ENCODE data around the gene CENPVL3. TPM values are rescaled to one million over a fixed set of nuclear protein-coding genes. Genes with fewer than 3 reads are reported as not detected.
"Not testable (repeated sequence)": the region's sequence is repeated elsewhere in the genome, so short reads cannot be mapped to it uniquely, and the experiment has no call there.

Gene CENPVL3
- total RNA-seq (0.14 TPM), polyA plus RNA-seq (0.02 TPM)
- long read RNA-seq, donor 1, result 0 reads
- long read RNA-seq, donor 2, partial matches to known transcripts, result 0 of 1 reads
- long read RNA-seq, donor 2, other reads (novel, unspliced or antisense), result 0 of 1 reads
- long read RNA-seq, donor 3, result 0 reads
- long read RNA-seq, donor 4, result 0 reads
- long read RNA-seq, donor 5, result 0 reads
- long read RNA-seq, donor 6, result 0 reads
- long read RNA-seq, donor 7, result 0 reads
- long read RNA-seq, donor 8, result 0 reads
- long read RNA-seq, donor 9, result 0 reads
- long read RNA-seq, donor 10, result 0 reads

DNA sequence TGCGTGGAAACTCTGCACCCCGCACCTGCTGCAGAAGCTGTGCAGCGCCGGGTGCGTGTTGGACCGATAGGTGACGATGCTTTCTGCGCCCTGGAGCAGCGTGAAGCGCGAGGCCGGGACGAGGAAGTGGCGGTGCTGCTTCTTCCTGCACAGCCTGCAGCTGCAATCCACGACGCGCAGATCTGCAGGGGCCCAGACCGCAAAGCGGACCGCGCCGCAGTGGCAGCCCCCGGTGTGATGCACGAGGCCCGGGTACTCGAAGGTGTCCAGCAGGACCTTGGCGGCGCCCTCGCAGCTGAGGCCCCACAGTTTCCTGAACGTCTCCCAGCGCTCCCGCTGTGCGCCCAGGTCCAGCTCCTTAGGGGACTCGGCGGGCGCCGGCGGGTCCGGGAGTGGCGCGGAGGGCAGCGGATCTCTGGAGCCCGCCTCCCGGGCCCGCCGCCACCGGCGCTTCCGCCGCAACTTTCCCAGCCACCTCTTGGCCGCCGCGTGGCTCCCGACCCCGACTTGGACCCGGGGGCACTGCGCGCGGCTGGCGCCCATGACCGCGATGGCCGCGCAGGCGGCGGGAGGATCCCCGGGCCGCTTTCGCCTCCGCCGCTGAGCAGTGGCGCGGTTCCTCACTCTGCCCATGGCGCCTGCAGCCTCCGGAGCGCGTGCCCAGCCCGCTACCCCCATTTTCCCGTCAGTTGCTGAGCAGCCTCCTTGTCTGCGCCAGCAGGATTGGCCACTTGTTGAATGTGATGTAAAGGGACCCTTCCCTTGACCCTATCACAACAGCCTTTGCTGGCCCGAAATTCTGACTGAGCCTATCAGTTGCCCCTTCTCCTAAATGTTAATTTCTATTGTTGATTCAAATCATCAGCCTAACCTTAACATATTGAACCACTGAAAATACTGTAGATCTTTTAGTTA, at the start of gene CENPVL3:
Gene CENPVL3 (minus strand): TSS at position 672 of the 915 bp plus-strand sequence. CDS start 39 bp downstream, at position 633.
- peak in 1 of 9 donors; percentile 12 for DNase-seq (ENCODE audit: low read depth in 6 of 9, low spot score in 9 of 9)
- H3K27ac ChIP-seq (ENCODE audit: low read depth in 1 of 2, low read length in 1 of 2); H3K4me3 ChIP-seq (ENCODE audit: low read length in 2 of 2); H3K9me3 ChIP-seq (ENCODE audit: control insufficient read depth in 2 of 2, insufficient read depth in 1 of 2, low read length in 1 of 2); H3K36me3 ChIP-seq (ENCODE audit: control insufficient read depth in 2 of 2, insufficient read depth in 2 of 2, low read length in 1 of 2); H3K4me1 ChIP-seq (ENCODE audit: control insufficient read depth in 2 of 2, insufficient read depth in 2 of 2, low read length in 2 of 2): not testable (repeated sequence)
- peaks cover 0 to 12% of the 10 kb centered on the region in 2 donors for H3K27me3 ChIP-seq (ENCODE audit: control insufficient read depth in 2 of 2, insufficient read depth in 1 of 2, low read length in 1 of 2)
- WGBS, result 2% methylated on average over 47 of the region's 81 CpGs

DNA sequence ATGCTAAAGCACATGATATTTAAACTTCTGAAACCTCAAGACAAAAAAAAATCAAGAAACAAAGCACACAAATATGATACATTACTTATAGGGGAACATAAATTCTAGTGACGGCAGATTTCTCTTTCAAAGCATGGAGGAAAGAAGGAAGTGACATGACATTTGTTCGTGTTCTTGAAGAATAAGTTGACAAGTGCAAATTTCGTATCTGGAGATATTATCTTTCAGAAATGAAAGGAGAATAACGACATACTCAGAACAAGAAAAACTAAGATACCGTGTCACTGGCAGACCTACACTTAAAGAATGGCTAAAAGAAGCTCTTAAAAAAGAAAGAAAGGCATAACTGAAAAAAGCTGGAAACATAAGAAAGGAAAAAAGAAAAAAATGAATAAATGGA, 47.3 kb upstream of the CENPVL3 start:
- Histone ChIP-seq H3K36me3 (ENCODE audit: control insufficient read depth in 2 of 2, insufficient read depth in 2 of 2, low read length in 1 of 2) (no peaks in the 10 kb centered on the region), H3K9me3 (ENCODE audit: control insufficient read depth in 2 of 2, insufficient read depth in 1 of 2, low read length in 1 of 2) (no peaks in the 10 kb centered on the region), H3K27me3 (ENCODE audit: control insufficient read depth in 2 of 2, insufficient read depth in 1 of 2, low read length in 1 of 2) (no peaks in the 10 kb centered on the region), H3K4me1 (ENCODE audit: control insufficient read depth in 2 of 2, insufficient read depth in 2 of 2, low read length in 2 of 2) (no peaks in the 10 kb centered on the region), H3K27ac (ENCODE audit: low read depth in 1 of 2, low read length in 1 of 2) (peak overlapping the region in 1 of 2 donors; percentile 61), H3K4me3 (ENCODE audit: low read length in 2 of 2) (no peak overlapping the region)
- DNase-seq (ENCODE audit: low read depth in 6 of 9, low spot score in 9 of 9), result peak in 4 of 9 donors; percentile 15 to 58 (median 24)
- WGBS, result 5% methylated on average over 5 of the region's 5 CpGs

DNA sequence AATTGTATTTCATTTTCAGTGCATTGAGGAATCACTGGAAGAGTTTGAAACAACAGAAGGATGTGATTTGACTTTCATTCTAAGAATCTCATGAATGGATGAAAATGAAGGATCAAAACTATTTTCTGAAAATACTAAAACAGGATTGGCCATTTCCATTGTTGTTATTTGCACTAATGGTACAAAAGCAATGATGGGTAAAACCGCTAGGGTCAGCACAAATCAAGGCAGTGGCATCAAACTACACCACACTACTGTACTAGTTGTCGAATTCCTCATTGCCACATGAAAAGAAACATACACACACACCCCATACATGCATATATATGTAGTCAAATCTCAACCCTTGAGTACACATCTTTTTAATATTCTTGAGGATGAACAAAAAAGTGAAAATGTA, 24.7 kb upstream of the CENPVL3 start:
- 86% methylated on average over 2 of the region's 2 CpGs for WGBS
- Histone ChIP-seq H3K9me3 (ENCODE audit: control insufficient read depth in 2 of 2, insufficient read depth in 1 of 2, low read length in 1 of 2) (no peaks in the 10 kb centered on the region), H3K4me1 (ENCODE audit: control insufficient read depth in 2 of 2, insufficient read depth in 2 of 2, low read length in 2 of 2) (no peaks in the 10 kb centered on the region), H3K27me3 (ENCODE audit: control insufficient read depth in 2 of 2, insufficient read depth in 1 of 2, low read length in 1 of 2) (no peaks in the 10 kb centered on the region), H3K27ac (ENCODE audit: low read depth in 1 of 2, low read length in 1 of 2) (no peak overlapping the region), H3K4me3 (ENCODE audit: low read length in 2 of 2) (no peak overlapping the region), H3K36me3 (ENCODE audit: control insufficient read depth in 2 of 2, insufficient read depth in 2 of 2, low read length in 1 of 2) (no peaks in the 10 kb centered on the region)
- DNase-seq (ENCODE audit: low read depth in 6 of 9, low spot score in 9 of 9), result no peak

DNA sequence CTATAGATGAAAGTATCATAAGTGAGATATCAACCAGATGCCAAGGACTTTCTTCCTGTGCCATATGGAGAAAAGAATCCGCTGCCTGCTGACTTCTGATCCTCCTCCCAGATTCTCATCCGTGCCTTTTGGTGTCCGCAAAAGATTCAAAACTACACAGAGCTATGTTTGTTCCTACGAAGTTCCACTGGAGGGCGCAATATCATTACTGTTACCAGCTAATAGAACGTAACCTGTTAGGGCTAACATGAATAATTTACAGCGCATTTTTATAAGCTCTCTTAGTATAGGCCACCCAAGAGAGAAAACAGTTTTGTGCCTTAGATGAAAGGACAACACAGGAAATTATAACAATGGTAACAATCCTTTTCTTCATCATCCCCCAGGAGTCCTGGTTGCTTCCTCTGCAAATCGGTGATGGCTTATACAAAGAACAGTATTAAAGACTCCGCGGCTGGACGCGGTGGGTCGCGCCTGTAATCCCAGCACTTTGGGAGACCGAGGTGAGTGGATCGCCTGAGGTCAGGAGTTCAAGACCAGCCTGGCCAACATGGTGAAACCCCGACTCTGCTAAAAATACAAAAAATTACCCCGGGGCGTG, 22.8 kb upstream of the CENPVL3 start:
- WGBS, result 41% methylated on average over 19 of the region's 19 CpGs
- Histone ChIP-seq H3K4me1 (ENCODE audit: control insufficient read depth in 2 of 2, insufficient read depth in 2 of 2, low read length in 2 of 2) (no peaks in the 10 kb centered on the region), H3K9me3 (ENCODE audit: control insufficient read depth in 2 of 2, insufficient read depth in 1 of 2, low read length in 1 of 2) (no peaks in the 10 kb centered on the region), H3K27ac (ENCODE audit: low read depth in 1 of 2, low read length in 1 of 2) (no peak overlapping the region), H3K4me3 (ENCODE audit: low read length in 2 of 2) (no peak overlapping the region), H3K36me3 (ENCODE audit: control insufficient read depth in 2 of 2, insufficient read depth in 2 of 2, low read length in 1 of 2) (no peaks in the 10 kb centered on the region), H3K27me3 (ENCODE audit: control insufficient read depth in 2 of 2, insufficient read depth in 1 of 2, low read length in 1 of 2) (no peaks in the 10 kb centered on the region)
- DNase-seq (ENCODE audit: low read depth in 6 of 9, low spot score in 9 of 9), result peak in 7 of 9 donors; percentile 15 to 62 (median 34)

DNA sequence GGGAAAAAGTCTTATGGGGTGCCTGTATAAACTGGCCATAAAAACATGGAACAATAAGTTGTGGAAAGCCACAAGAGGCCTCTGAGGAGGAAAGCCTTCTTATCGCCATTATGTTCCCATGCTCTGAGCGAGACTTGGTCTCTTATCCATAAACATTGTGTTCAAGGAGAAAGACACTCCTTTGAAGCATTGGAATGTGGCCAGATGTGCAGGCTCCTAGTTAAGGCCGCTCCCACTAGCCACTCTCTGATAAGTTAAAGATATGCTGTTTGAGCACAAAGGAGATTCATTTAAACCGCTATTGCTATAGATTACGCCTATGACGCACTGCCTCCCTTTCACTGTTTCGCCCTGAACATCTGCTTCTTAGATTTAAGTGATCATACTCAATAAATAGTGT, 17.8 kb upstream of the CENPVL3 start:
- WGBS, result 97% methylated on average over 7 of the region's 7 CpGs
- not testable (repeated sequence) for DNase-seq (ENCODE audit: low read depth in 6 of 9, low spot score in 9 of 9); H3K9me3 ChIP-seq (ENCODE audit: control insufficient read depth in 2 of 2, insufficient read depth in 1 of 2, low read length in 1 of 2); H3K27me3 ChIP-seq (ENCODE audit: control insufficient read depth in 2 of 2, insufficient read depth in 1 of 2, low read length in 1 of 2); H3K36me3 ChIP-seq (ENCODE audit: control insufficient read depth in 2 of 2, insufficient read depth in 2 of 2, low read length in 1 of 2); H3K4me1 ChIP-seq (ENCODE audit: control insufficient read depth in 2 of 2, insufficient read depth in 2 of 2, low read length in 2 of 2); H3K4me3 ChIP-seq (ENCODE audit: low read length in 2 of 2); H3K27ac ChIP-seq (ENCODE audit: low read depth in 1 of 2, low read length in 1 of 2)

DNA sequence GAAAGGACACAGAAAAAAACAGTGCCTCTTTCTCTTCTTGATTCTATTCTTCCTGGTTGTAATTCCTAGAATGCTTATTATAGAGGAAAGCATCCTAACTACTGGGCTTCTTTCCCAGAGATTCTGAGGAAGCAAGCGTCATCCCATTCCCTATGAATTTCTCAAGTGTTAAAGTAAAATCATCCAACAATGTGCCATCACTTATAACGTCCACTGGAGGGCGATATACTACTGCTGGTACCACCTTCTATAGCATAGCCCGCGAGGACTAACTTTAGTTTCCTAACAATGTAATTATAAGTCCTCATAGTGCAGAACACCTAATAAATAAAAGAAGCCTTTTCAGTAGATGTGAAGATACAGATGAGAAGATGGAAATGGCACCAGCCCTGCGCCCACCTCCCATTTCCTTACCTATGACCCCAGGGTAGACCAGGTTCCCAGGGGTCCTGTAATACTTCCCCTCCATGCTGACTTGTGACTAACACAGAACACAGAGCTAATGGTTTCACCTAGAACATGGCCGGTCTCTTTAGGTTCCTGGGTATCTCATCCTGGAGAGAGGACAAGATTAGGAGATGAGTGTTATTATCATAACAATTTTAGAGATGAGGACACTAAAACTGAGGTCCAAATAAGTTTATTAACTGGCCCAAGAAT, 4.2 kb downstream of the CENPVL3 start:
- H3K9me3 ChIP-seq (ENCODE audit: control insufficient read depth in 2 of 2, insufficient read depth in 1 of 2, low read length in 1 of 2), result no peaks in the 10 kb centered on the region
- WGBS, result 25% methylated on average over 7 of the region's 7 CpGs
- no peak overlapping the region for H3K27ac ChIP-seq (ENCODE audit: low read depth in 1 of 2, low read length in 1 of 2)
- no peaks in the 10 kb centered on the region for H3K36me3 ChIP-seq (ENCODE audit: control insufficient read depth in 2 of 2, insufficient read depth in 2 of 2, low read length in 1 of 2)
- H3K4me3 ChIP-seq (ENCODE audit: low read length in 2 of 2), result no peak overlapping the region
- peaks cover 0 to 11% of the 10 kb centered on the region in 2 donors for H3K27me3 ChIP-seq (ENCODE audit: control insufficient read depth in 2 of 2, insufficient read depth in 1 of 2, low read length in 1 of 2)
- DNase-seq (ENCODE audit: low read depth in 6 of 9, low spot score in 9 of 9), result peak in 6 of 9 donors; percentile 1 to 34 (median 11)
- no peaks in the 10 kb centered on the region for H3K4me1 ChIP-seq (ENCODE audit: control insufficient read depth in 2 of 2, insufficient read depth in 2 of 2, low read length in 2 of 2)

DNA sequence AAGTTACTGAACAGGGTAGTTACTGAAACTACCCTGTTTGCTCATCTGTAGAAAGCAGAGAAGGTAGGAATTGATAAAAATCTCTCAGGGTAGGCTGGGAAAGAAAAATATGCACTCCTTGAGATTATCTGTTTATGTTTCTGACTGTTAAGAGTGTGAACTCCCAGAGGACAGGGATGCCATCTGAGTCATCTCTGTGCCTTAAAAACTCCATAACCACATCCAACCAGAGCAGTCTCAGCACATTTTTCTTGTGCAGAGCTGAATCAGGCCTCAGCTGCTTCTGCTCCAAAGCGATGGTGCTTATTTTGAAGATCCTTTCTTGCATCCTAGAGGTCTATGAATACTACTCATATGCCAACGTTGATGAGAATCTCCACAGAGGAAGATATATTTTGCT, 9.9 kb downstream of the CENPVL3 start:
- no peak for DNase-seq (ENCODE audit: low read depth in 6 of 9, low spot score in 9 of 9)
- 96% methylated on average over 2 of the region's 2 CpGs for WGBS
- no peak overlapping the region for H3K4me3 ChIP-seq (ENCODE audit: low read length in 2 of 2)
- H3K9me3 ChIP-seq (ENCODE audit: control insufficient read depth in 2 of 2, insufficient read depth in 1 of 2, low read length in 1 of 2), result no peaks in the 10 kb centered on the region
- no peaks in the 10 kb centered on the region for H3K27me3 ChIP-seq (ENCODE audit: control insufficient read depth in 2 of 2, insufficient read depth in 1 of 2, low read length in 1 of 2)
- no peak overlapping the region for H3K27ac ChIP-seq (ENCODE audit: low read depth in 1 of 2, low read length in 1 of 2)
- no peaks in the 10 kb centered on the region for H3K36me3 ChIP-seq (ENCODE audit: control insufficient read depth in 2 of 2, insufficient read depth in 2 of 2, low read length in 1 of 2)
- H3K4me1 ChIP-seq (ENCODE audit: control insufficient read depth in 2 of 2, insufficient read depth in 2 of 2, low read length in 2 of 2), result no peaks in the 10 kb centered on the region

DNA sequence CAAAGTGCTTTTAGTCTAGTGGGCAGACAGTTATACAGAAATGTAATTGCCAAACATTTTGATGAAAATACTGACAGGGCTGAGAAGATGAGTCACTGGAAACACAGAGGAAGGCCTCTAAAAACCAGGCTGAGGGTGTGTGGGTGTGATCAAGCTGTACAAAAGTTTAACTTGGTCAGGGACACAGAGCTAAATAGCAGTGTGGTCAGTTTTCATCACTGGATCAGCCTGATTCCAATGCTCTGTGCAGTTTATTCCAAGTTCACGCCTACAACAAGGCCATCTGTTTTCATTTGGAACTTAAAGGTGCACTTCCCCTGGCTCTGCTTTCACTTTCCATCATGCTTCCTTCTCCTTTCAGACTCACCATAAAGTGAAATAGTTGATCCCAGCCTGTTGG, 10.6 kb downstream of the CENPVL3 start:
- no peak for DNase-seq (ENCODE audit: low read depth in 6 of 9, low spot score in 9 of 9)
- WGBS, result 50% methylated on average over 1 of the region's 1 CpG
- H3K27me3 ChIP-seq (ENCODE audit: control insufficient read depth in 2 of 2, insufficient read depth in 1 of 2, low read length in 1 of 2), result no peaks in the 10 kb centered on the region
- no peaks in the 10 kb centered on the region for H3K4me1 ChIP-seq (ENCODE audit: control insufficient read depth in 2 of 2, insufficient read depth in 2 of 2, low read length in 2 of 2)
- no peaks in the 10 kb centered on the region for H3K9me3 ChIP-seq (ENCODE audit: control insufficient read depth in 2 of 2, insufficient read depth in 1 of 2, low read length in 1 of 2)
- no peak overlapping the region for H3K4me3 ChIP-seq (ENCODE audit: low read length in 2 of 2)
- no peaks in the 10 kb centered on the region for H3K36me3 ChIP-seq (ENCODE audit: control insufficient read depth in 2 of 2, insufficient read depth in 2 of 2, low read length in 1 of 2)
- H3K27ac ChIP-seq (ENCODE audit: low read depth in 1 of 2, low read length in 1 of 2), result no peak overlapping the region

Measured in thymus (tissue), 14 donors.